ENCODE measurements around the gene RPGRIP1L.

The RPGRIP1L gene

GRCh38 chr16:53643474-53643873 is 60.2 kb downstream of the RPGRIP1L start:
- no peak for DNase-seq

- no peak for DNase-seq
Observed at GRCh38 chr16:53642094-53642493, 61.6 kb downstream of the RPGRIP1L start.

GRCh38 chr16:53636978-53637377 is 66.7 kb downstream of the RPGRIP1L start:
- no peak for DNase-seq

- DNase-seq = no peak
Observed at GRCh38 chr16:53632526-53632925, 71.1 kb downstream of the RPGRIP1L start.

- DNase-seq = no peak
Observed at GRCh38 chr16:53631236-53632025, 72.2 kb downstream of the RPGRIP1L start.

GRCh38 chr16:53629607-53630312 is 73.9 kb downstream of the RPGRIP1L start:
- DNase-seq = no peak

GRCh38 chr16:53629151-53629550 is 74.5 kb downstream of the RPGRIP1L start:
- DNase-seq = no peak

GRCh38 chr16:53626811-53627210 is 76.8 kb downstream of the RPGRIP1L start:
- DNase-seq = no peak

GRCh38 chr16:53626161-53626560 is 77.5 kb downstream of the RPGRIP1L start:
- DNase-seq = no peak

GRCh38 chr16:53625221-53625620 is 78.4 kb downstream of the RPGRIP1L start:
- no peak for DNase-seq

GRCh38 chr16:53622315-53622714 is 81.3 kb downstream of the RPGRIP1L start:
- DNase-seq = no peak

- DNase-seq = no peak
Observed at GRCh38 chr16:53620476-53620875, 83.2 kb downstream of the RPGRIP1L start.

- no peak for DNase-seq
Observed at GRCh38 chr16:53619235-53619634, 84.4 kb downstream of the RPGRIP1L start.

- no peak for DNase-seq
Observed at GRCh38 chr16:53614346-53614745, 89.3 kb downstream of the RPGRIP1L start.

- DNase-seq = no peak
Observed at GRCh38 chr16:53612003-53612402, 91.7 kb downstream of the RPGRIP1L start.

- DNase-seq = no peak
Observed at GRCh38 chr16:53611179-53611696, 92.4 kb downstream of the RPGRIP1L start.

- DNase-seq = no peak
Observed at GRCh38 chr16:53609536-53609935, 94.1 kb downstream of the RPGRIP1L start.

- no peak for DNase-seq
Observed at GRCh38 chr16:53608094-53608493, 95.6 kb downstream of the RPGRIP1L start.

GRCh38 chr16:53605831-53606400 is 97.7 kb downstream of the RPGRIP1L start:
- no peak for DNase-seq

- no peak for DNase-seq
Observed at GRCh38 chr16:53605356-53605755, 98.3 kb downstream of the RPGRIP1L start.

- DNase-seq = no peak
Observed at GRCh38 chr16:53601961-53602360, 101.7 kb downstream of the RPGRIP1L start.

- DNase-seq = no peak
Observed at GRCh38 chr16:53600616-53601015, 103.0 kb downstream of the RPGRIP1L start.

- DNase-seq = no peak
Observed at GRCh38 chr16:53600126-53600525, 103.5 kb downstream of the RPGRIP1L start.

GRCh38 chr16:53599548-53599947 is 104.1 kb downstream of the RPGRIP1L start:
- no peak for DNase-seq
